GM19463 (cell line): ENCODE data around the gene FAM24A.

Experiments
- ATAC-seq: cut with Tn5 transposase; IDR thresholded peaks from one replicate; pipeline ENCODE4 v1.9.1; 2021; ENCODE audit warnings: mild to moderate bottlenecking, moderate library complexity; ENCODE audit not compliant: unreplicated experiment

Gene FAM24A

DNA sequence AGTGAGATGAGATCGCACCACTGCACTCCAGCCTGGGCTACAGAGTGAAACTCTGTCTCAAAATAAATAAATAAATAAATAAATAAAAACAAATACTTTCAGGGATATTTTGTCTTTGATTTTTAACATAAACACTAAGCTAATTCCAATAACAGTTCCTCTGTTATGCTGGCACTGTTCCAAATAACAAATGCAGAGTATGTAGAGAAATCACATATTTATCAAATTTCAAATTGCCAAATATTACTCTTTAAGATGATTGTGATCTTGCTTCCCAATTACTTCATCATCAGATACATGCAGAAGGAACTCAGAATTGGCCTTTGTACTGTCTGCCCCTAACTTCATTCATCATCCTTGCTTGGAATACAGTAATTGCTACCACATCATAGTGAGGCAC, 19.7 kb downstream of the FAM24A start:
- no peak for ATAC-seq

DNA sequence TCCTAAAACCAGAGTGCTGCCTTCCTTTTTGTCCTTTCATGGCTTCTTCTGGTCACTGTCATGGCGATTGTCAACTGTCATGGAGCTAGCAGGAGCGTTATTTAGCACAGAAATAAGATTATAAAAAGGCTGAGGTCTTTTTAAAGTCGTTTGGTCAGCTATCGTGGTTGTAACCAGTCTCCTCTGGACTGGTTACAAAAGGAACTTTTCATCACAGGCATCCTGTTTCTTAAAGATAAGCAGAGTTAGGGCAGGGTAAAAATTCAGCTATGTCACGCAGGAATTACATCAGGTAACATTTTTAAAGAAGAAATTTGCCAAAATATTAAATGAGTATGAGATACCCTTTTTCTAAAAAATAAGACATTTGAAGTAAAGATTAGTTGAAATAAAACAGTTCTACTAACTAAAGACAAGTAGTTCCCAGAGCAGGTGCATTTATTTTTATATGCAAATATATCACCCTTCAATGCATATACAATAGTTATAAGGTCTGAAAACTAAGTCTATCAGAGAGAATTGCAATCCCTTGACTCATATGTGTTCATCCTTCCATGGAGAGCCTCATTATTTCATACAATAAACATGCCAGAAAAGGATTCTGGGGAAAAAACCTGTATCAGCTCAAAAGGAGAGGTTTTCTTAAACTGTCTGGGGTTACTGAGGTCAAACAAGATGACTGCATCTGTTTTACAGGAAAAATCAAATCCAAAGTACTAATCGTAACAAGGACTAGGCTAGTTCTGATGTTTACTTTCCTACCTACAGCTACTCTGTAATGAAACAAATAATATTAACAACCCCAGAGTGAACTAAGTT, 20.9 kb downstream of the FAM24A start:
- ATAC-seq: no peak

DNA sequence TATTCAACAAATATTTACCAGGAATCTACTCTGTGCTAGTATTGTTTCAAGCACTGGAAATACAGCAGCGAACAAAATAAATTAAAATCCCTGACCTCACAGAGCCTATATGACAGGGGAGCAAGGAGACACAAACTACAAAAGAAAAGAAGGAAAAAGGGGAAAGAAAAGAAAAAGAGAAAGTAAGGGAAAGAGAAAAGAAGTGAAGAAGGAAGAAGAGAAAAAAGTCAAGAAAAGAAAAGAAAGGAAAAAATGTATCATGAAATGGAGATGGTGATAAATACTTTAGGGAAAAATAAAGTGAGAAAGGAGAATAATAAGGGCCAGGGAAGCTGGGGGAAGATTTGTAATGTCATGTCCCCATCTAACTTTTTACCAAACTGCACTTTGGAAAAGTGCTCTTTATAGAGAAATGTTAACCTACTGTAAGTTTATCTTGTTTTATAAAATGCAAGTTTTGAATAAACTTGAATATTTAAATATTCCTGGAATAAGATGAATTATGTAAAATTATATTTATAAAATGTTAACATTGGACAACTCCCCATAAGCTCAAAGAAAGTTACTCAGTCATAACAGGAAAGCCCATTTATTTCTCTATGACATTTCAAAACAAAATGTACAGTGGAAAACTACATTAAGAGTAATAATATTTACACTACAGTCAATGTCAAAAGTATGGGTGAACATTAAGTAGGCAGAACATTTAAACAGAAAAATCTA, 28.9 kb downstream of the FAM24A start:
- ATAC-seq: no peak

DNA sequence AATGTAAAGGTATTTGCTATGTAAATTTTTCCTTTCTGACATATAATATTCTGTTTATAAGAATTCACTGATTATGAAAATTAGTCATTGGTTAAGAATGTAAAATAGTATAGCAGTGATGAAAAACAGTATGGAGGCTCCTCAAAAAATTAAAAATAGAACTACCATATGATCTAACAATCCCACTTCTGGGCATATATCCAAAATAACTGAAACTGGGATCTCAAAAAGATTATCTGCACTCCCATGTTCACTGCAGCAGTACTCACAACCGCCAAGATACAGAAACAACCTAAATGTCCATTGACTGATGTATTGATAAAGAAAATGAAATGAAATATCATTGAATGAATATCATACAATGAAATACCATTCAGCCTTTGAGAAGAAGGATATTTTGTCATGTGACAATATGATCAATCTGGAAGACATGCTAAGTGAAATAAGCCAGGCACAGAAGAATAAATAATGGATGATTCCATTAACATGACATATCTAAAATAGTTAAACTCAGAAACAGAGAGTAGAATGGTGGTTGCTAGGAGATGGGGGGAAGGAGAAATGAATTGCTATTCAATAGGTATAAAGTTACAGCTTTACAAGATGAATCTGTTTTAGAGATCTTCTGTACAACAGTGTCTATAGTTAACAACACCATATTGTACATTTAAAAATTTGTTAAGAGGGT, 29.6 kb downstream of the FAM24A start:
- ATAC-seq: no peak

DNA sequence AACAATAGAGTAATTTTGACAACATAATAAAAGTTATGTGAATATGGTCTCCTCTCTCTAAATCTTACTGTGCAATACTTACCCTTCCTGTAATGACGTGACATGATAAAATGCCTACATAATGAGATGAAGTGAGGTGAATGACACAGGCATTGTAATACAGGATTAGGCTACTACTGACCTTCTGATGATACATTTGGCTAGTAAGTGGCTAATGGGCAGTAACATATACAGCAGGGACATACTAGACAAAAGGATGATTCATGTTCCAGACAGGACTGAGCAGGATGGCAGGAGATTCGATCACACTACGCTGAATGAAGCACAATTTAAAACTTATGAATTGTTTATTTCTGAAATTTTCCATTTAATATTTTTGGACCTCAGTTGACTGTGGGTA, 38.9 kb downstream of the FAM24A start:
- no peak for ATAC-seq

DNA sequence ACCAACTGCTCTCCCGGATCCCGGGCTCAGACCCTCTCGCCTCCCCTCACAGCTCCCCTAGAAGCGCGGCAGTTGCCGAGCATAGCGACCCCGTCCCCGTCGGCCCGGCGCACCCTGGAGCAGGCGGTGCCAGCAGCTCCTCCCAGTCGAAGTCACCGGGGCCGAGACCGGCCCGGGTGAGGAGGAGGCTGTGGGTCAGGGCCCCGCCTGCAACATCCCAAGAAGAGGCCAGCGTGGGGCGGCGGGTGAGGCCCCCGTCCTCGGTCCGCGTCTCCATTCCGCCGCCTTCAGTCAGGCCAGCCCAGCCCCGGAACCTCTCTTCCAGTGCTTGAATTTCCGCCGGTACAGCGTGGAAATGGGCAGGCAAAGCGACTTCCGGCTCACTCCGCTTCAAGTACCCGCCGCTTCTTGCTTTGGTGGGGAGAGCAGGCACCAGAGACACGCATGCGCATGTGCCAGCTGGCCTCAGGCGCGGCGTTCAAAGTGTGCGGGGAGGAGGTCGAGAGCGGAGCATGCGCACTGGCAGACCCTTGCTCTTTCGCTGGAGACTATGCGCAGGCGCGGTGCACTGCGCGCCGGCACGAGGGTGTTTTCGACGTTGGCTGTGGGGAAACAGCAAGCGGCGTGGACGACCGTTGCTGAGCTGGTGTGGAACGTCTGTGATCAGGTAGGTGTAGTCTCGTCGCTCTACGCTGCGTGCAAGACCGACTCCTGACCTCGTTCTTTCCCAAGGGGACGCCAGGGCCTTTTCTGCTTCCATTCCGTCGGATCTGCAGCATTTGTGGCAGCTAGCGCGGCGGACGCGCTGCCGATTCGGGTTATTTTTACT, 43.7 kb downstream of the FAM24A start, which contains the start of gene C10orf88:
Gene C10orf88, minus strand, starts transcription at position 326 of the 829 bp plus-strand sequence. Its CDS starts 49 bp downstream, at position 277.
- peak; percentile 98 for ATAC-seq

DNA sequence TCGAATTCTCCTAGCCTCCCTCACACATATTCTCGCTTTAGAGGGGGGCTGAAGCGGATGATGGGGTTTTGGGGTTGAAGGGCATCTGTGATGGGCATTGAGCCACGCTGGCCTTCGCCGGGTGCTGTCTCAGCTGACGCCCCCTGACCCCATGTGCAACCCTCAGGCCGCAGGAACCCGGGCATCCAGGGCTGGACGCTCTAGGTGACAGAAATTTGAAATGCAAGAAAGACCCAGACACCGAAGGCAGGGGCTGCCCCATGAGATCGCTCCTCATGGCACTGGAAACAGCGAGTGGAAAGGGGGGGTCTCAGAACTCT, 44.3 kb downstream of the FAM24A start:
- no peak for ATAC-seq

DNA sequence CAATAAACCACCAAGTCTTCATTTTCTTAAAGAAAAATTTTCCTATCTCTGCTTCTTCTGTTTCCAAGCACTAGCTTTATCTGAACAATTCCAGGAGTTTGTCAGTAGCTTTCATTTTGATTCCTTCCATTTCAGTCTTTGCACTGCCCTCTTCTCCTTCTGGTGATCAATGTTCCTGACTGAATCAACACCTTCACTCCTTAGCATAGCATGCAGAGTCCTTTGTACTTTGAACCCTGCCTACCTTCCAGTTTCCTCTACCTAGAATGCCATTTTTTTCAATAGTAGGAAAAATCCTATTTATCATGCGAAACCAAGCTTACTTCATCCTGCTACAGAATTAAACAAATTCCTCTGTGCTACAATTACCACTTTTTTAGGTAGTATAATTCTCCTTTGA, 45.5 kb downstream of the FAM24A start:
- no peak for ATAC-seq

DNA sequence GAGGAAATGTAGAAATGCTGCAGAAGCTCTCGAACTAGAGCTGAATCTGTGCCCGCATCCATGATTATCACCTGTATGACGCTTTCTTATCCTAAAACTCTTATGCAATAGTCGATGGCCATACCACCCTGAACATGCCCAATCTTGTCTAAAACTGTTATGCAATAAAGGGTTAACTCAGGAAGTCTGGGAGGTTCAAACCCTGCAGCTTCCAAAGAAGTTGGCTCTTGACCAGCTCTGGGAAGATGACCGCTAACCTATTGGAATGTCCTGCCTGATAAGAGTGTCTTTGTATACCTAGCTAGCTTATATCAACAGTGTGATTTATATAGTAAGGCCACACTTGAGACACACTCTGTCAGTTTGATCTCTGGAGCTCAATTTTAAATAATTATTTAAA, 47.1 kb downstream of the FAM24A start:
- ATAC-seq: no peak

DNA sequence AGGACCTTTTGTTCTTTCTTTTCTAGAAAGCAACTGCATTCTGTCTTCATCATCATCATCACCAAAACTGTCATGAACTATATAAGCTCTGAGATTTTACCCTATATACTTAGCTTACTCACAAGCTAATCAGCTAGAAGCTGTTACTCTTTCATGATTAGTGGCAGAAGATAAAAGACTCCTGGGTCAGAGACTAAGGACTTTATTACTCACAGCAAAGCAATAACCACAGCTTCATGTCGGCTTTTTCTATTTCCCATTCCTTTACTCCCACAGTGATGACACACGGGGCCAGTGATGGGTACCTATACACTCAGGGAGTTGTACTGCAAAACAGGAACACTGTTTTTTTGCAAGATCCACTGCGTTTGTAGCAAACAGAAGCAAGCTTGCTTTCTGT, 52.0 kb downstream of the FAM24A start:
- ATAC-seq: no peak
